A204.1 (cell line): ENCODE results near the gene TBX2.
"Not testable (repeated sequence)": the region's sequence is repeated elsewhere in the genome, so short reads cannot be mapped to it uniquely, and the experiment has no call there.

ENCODE experiments used
- FAIRE-seq: peaks from 2 replicates; lab custom pipeline; 2012; peaks lifted over from hg19 to GRCh38; lab: Jason Lieb, UNC

Gene TBX2

GRCh38 chr17:61431594-61432311, 32.1 kb downstream of the TBX2 start:
- FAIRE-seq, result no peak

- FAIRE-seq, result no peak
Measured at GRCh38 chr17:61436273-61436672, 36.6 kb downstream of the TBX2 start.

DNA sequence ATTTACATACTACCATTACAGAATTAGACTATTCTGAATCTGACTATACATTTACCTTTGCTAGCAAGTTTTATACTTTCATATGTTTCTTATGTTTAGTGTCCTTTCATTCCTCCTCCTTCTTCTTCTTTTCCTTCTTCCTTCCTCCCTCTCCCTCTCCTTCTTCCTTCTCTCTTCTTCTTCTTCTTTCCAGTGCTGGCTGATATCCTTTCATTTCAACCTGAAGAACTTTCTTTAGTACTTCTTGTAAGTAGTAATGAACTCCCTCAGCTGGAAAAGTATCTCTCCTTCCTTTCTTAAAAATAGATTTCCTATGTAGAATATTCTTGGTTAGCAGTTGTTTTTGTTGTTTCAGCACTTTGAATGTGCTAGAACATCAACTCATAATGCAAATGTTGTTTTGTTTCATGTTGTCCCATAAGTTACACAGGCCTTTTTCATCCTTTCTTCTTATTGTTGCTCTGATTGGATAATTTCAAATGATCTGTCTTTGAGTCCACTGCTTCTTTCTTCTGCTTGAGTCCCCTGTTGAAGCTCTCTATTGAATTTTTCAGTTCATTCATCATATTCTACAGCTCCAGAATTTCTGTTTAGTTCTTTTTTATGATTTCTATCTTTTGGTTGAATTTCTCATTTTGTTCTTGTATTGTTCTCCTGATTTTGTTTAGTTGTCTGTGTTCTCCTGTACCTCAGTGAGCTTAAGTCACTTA, 37.5 kb downstream of the TBX2 start:
- FAIRE-seq, result no peak

- no peak for FAIRE-seq
Measured at GRCh38 chr17:61440697-61441096, 41.1 kb downstream of the TBX2 start.

GRCh38 chr17:61441507-61441906, 41.9 kb downstream of the TBX2 start:
- not testable (repeated sequence) for FAIRE-seq

DNA sequence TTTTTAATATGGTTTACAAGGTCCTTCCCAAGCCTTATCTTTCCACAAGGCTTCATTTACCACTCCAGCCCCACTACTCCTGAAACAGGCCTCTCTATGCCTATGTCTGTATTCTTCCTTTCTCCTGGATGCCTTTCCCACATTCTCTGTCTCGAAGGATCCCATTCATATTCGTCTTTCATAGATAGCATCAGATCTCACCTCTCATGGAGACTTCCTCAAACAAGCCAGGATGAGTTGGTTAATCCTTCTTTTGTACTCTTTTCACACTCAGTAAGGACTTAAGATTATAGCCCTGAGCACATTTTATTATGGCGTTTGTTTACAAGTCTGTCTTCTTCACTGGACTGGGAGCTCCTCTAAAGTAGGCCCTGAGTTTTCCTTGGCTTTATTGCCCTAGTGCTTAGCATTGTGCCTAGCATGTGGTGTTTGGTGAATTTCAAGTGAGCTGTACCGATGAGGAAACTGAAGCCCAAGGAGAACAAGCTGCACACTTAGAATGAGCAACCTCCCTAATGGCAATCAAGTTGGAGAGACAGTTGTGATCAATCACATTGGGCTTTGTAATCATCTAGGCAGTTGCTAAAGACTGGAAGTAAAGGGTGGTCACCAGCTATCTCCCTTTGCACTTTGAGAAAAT, 42.6 kb downstream of the TBX2 start:
- FAIRE-seq, result no peak

DNA sequence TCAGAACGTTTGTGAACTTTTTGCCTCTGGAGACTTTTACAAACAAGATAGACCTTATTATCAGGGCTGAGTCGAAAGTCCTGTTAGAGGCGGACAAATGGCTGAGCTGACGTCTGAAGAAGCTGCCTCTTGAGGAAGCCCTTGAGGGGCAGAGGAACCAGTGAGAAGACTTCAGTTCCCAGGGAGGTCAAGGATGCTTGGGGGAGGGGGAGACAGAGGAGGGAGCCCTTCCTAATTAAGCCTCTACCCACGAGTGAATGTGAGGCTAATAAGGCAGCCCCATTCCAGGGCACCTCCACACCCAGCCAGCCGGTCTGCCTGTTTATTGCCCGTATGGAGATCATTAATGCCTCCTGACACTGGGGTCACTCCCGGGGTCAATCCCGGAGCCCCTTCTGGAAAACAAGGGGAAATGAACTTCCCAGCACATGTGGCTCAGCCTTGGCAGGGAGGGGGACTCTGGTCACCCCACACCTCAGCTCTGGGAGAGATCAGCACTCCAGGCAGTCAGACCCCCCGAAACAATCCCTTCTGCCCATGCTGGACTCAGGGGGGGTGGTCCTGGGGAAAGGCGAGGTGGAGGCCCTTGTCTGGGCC, 43.3 kb downstream of the TBX2 start:
- no peak for FAIRE-seq

DNA sequence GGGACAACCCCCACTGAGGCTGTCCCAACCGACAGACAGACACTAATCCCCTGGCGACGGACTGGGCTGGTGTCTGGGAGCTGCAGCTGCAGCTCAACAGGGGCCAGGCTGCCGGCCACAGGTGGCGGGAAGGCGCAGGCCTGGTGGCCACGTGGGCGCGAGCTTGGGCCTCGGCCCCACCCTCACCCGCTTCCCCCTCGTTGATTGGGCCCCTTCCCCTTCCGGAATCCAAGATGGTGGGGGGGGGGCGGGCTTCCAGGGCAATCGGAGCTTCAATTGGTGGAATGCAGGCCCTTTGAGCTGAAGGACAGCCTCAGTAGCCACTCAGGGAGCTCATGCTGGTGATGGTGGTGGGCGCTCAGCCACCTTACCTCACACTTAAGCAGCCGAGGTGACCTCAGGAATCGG, 43.8 kb downstream of the TBX2 start:
- FAIRE-seq, result no peak

DNA sequence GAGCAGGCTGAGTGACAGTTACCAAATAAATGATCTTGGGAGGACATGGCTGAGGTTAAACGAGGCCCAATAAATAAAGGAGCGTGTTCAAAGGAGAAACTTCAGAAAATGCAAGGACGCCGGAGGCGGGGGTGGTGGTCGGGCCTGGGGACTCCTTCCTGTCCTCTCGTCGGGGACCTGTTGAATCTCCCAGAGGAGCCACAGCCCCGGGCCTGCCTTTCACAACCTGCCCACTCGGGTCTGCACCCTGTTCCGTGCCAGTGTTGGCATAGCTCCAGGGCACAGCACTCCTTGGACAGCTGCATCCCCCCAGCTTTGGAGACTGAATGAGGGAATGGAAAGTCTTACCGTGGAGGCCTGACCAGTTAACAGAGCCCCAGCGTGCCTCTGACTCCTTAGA, 44.4 kb downstream of the TBX2 start:
- FAIRE-seq, result no peak

DNA sequence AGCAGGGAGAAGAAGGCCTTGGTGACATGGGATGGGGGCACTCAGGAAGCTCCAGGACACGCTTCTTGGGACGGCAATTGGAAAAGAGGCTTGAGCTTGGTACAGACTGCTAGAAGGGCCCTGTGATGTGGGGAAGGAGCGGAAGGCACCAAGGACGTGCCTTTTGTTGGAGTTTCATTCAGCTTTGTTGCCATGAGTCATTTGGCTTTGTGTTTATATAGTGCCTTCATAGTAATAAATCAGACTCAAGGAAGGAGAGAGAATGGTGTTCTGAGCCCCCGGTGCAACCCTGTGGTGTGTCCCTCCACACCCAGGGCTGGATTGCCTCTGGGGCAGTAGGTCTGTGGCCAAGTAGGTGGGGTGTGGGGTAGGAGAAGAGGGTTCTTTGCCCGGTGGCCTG, 45.2 kb downstream of the TBX2 start:
- FAIRE-seq, result no peak

DNA sequence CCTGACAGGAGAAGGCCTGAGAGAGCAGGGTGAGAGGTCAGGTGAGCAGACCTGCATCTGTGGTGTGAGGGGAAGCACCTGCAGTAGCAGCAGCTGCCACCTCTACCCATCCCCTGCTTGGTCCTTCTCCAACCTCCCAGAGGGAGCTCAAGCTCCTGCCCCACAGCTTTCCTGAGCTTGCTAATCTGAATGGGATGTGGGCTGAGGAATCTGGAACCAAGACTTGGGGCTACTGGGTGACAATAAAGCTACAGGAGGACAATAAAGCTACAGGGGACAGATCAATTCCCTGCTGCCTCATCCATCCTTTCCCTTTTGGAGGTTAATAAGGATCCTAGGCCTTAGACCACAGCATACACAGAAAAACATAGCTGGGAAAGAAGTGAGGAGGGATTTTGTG, 47.7 kb downstream of the TBX2 start:
- no peak for FAIRE-seq

- FAIRE-seq, result no peak
Measured at GRCh38 chr17:61448042-61448441, 48.4 kb downstream of the TBX2 start.

- FAIRE-seq, result not testable (repeated sequence)
Measured at GRCh38 chr17:61449140-61449539, 49.5 kb downstream of the TBX2 start.

DNA sequence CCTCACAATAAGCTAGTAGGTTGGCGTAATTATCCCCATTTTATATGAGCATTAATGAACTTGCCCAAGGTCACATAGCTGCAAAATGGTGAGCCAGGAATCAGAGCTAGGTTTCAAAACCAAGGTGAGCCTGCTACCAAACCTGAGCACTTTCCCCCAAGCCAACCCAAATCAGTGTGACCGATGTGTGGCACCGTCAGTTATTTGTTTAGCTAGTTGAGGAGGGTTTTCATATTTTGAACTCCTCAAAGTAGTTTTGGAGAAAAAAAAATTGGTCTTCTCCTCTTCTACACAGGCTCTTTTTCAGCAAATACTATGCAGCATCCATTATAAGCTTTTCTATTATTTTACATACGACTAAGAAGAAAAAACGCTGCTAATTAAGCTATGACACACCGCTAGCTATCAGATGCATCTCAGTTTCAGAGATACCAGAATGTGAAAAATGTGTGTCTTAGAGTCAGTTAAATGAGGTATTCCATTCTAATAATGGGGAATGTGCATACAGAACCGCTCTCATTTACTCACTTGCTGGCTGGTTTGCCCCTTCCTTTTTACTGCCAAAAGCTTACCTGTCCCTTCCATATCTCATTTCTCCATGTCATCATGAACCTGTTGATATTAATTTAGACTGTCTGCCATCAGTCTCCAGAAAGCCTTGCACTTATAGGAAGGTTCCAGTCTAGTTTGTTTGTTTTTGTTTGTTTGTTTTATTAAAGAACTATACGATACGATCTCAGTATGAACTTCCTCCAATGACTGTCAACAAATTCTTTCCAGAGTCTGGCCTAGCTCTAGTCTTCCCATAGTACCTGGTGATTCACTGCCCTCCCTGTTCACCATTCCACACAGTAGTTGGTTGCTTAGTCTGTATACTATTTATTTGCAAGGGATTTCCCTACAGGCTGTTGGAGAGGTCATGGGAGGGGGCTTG, 50.3 kb downstream of the TBX2 start:
- no peak for FAIRE-seq

DNA sequence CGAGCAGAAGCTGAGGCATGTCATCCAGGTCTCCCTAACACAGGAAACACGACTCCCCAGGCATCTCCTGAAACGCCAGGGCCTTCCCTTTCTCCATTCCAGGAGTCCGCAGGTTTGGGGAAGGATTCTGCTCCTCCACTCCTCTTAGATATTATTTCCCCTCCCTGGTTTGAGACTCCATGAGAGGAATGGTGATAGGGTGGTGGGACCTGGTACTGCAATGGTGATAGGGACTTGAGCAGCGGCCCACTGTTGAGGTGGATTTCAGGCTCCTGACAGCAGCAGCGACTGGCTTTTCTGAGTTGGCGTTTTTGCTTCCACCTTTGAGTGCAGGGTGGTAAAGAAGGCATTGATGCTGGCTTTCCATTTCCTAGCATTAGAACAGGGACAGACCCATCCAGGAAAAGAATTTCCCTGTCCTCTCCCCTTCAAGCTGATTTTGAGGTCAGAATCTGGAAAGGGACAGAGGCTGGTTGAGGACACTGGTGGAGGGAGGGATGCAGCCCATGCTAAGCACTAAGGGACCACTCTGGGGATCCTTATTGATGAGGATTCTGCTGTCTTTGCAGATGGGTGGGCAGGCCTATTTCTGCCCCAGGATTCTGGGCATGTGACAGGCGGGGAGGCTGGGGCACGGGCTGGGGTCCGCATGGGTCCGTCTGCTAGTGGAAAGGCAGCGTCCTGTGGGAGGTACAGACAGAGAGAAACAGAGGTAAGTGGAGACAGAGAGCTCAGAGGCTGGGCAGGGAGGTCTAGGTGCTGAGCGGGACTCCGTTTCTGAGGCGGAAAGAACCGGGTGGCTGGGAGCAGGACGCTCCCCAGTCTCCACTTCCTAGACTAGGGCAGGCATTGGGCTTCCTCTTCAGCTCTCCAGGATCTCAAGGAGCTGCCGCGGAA, 51.2 kb downstream of the TBX2 start:
- no peak for FAIRE-seq

GRCh38 chr17:61451538-61452300, 52.1 kb downstream of the TBX2 start:
- FAIRE-seq, result no peak

GRCh38 chr17:61452301-61453290, 53.0 kb downstream of the TBX2 start, which contains the start of gene TBX4:
Gene TBX4, plus strand, starts transcription at chr17:61452422. Its CDS starts 4,069 bp downstream, at chr17:61456491.
- no peak for FAIRE-seq

DNA sequence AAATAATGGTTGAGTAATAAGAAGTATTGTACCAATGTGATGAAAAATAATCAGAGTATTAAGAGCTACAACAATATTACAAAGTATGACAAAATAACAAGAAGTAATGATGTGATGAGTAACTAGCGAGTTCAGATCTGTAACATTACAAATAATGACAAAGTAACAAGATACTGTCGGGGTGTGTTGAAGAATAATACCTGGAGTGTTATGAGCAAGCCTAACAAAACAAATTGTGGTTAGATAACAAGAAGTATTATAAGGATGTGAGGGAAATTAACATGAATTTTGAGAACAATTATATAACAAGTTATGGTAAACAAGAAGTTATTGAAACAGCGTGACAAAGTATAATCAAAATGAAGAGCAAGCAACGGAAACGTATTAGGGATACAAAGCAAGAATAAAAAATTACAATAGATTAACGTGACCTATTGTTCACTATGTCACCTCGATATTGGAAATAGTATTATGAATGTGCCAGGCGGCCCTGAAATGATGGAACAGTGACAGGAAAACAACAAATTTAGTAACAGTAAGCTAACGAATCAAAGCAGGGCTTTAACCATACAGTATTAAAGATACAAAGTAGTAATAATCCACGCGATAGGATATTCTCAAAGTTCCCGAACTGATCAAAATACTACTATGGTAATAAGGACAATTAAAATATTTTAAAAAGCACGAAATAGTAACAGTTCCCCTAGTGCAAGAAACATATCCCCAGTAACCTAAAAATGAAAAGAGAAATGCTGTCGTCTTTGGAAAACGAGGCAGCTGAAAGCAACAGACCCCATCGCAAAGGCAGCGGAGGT, 54.1 kb downstream of the TBX2 start:
- no peak for FAIRE-seq
